Measurements from ENCODE around the gene CBLB. TPM values are rescaled to one million over a fixed set of nuclear protein-coding genes. Genes with fewer than 3 reads are reported as not detected.

The CBLB gene
- total RNA-seq, 1 donor from 2014 or later, result 46.7 TPM

GRCh38 chr3:105862217-105862616, 6.6 kb downstream of the CBLB start:
- H3K27me3 ChIP-seq (ENCODE audit: low read depth), result no peaks in the 10 kb centered on the region
- no peak overlapping the region for H3K4me3 ChIP-seq
- H3K27ac ChIP-seq (replicated peaks), result peak overlapping the region; percentile 77
- intact Hi-C loops (cut with micrococcal nuclease), result loop anchor here (10.0 kb wide), 1 partner anchor 167 kb away; no protein-coding TSS in a partner anchor
- H3K4me1 ChIP-seq, result peaks cover 99% of the 10 kb centered on the region
- TF ChIP-seq, protein P1, sequence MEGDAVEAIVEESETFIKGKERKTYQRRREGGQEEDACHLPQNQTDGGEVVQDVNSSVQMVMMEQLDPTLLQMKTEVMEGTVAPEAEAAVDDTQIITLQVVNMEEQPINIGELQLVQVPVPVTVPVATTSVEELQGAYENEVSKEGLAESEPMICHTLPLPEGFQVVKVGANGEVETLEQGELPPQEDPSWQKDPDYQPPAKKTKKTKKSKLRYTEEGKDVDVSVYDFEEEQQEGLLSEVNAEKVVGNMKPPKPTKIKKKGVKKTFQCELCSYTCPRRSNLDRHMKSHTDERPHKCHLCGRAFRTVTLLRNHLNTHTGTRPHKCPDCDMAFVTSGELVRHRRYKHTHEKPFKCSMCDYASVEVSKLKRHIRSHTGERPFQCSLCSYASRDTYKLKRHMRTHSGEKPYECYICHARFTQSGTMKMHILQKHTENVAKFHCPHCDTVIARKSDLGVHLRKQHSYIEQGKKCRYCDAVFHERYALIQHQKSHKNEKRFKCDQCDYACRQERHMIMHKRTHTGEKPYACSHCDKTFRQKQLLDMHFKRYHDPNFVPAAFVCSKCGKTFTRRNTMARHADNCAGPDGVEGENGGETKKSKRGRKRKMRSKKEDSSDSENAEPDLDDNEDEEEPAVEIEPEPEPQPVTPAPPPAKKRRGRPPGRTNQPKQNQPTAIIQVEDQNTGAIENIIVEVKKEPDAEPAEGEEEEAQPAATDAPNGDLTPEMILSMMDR (IDR thresholded peaks at IDR 0.05; ENCODE audit: borderline replicate concordance), result no peak
- H3K36me3 ChIP-seq, result peaks cover 51% of the 10 kb centered on the region
- H3K9me3 ChIP-seq (replicated peaks), result no peaks in the 10 kb centered on the region
- no peak for DNase-seq

DNA sequence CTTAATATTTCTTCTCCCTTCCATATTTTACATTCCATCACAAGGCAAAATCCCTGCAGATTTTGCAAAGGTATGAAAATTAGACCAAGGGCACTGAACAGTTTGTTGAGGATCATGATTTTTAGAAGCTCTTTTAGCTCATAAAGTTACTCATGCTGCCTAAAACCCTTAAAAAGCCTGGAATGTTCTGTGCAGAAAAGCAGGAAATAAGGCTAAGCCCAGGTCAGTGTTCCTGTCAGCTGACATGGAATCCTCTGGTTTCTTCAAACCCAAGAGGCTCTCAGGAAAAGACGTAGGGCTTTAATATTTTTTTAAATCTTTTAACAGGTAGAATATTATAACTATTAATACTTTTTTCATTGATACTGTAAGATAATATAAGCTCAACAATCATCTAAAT, 8.2 kb downstream of the CBLB start:
- H3K4me1 ChIP-seq, result peaks cover 98% of the 10 kb centered on the region
- H3K27me3 ChIP-seq (ENCODE audit: low read depth), result no peaks in the 10 kb centered on the region
- no peak overlapping the region for H3K4me3 ChIP-seq
- intact Hi-C loops (cut with micrococcal nuclease), result loop anchor here (10.0 kb wide), 1 partner anchor 166 kb away; no protein-coding TSS in a partner anchor
- H3K27ac ChIP-seq (replicated peaks), result peak overlapping the region; percentile 77
- H3K9me3 ChIP-seq (replicated peaks), result no peaks in the 10 kb centered on the region
- peaks cover 45% of the 10 kb centered on the region for H3K36me3 ChIP-seq
- no peak for DNase-seq
- TF ChIP-seq, protein P1 (IDR thresholded peaks at IDR 0.05; ENCODE audit: borderline replicate concordance), result no peak

GRCh38 chr3:105858017-105858416, 10.8 kb downstream of the CBLB start:
- Histone ChIP-seq H3K36me3 (peaks cover 49% of the 10 kb centered on the region), H3K27me3 (ENCODE audit: low read depth) (no peaks in the 10 kb centered on the region), H3K9me3 (replicated peaks) (no peaks in the 10 kb centered on the region), H3K4me3 (peak overlapping the region; percentile 12), H3K27ac (replicated peaks) (peak overlapping the region; percentile 11), H3K4me1 (peaks cover 89% of the 10 kb centered on the region)
- TF ChIP-seq, protein P1 (IDR thresholded peaks at IDR 0.05; ENCODE audit: borderline replicate concordance), result no peak
- no peak for DNase-seq
- intact Hi-C loops (cut with micrococcal nuclease), result no loop called here

DNA sequence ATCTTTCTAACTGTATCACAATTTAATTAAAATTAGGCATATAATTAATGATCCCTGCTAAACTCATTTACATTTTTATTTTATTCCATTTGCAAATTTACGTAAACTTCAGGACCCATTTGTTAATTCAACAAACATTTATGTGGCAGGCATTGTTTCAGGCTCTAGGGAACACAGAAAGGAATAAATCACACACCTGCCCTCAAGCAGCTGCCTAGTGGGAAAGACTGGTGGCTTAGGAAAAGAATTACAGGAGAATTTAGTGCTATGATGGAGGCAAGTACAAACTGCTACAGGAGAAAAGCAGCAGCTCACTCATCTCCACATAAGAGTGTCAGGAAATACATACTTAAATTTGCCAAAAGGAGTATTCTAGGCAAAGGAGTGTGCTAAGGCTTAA, 11.2 kb downstream of the CBLB start:
- Histone ChIP-seq H3K4me1 (peaks cover 85% of the 10 kb centered on the region), H3K27ac (replicated peaks) (peak overlapping the region; percentile 11), H3K27me3 (ENCODE audit: low read depth) (no peaks in the 10 kb centered on the region), H3K36me3 (peaks cover 49% of the 10 kb centered on the region), H3K9me3 (replicated peaks) (no peaks in the 10 kb centered on the region), H3K4me3 (peak overlapping the region; percentile 12)
- DNase-seq, result no peak
- intact Hi-C loops (cut with micrococcal nuclease), result no loop called here
- TF ChIP-seq, protein P1 (IDR thresholded peaks at IDR 0.05; ENCODE audit: borderline replicate concordance), result no peak

DNA sequence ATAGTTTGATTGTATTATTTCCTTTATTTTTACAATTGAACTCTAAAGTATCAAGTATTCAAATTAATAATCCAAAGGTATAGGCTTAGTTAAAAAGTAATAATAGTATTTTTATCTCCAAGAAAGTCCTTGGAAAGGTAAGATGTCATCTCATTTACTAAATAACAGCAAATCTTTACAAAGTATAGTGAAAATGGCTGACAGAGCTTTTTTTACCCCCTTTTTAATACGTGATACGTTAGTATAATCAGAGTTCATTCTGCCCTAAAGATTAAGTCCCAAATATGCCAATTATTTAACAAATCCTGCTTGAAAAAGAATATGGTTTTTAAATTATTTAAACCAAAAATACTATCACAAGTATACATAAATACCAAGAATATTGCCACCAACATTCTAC, 12.2 kb downstream of the CBLB start:
- H3K9me3 ChIP-seq (replicated peaks), result no peaks in the 10 kb centered on the region
- no peak overlapping the region for H3K4me3 ChIP-seq
- H3K4me1 ChIP-seq, result peaks cover 85% of the 10 kb centered on the region
- peaks cover 56% of the 10 kb centered on the region for H3K36me3 ChIP-seq
- no peak overlapping the region for H3K27ac ChIP-seq (replicated peaks)
- TF ChIP-seq, protein P1 (IDR thresholded peaks at IDR 0.05; ENCODE audit: borderline replicate concordance), result no peak
- intact Hi-C loops (cut with micrococcal nuclease), result no loop called here
- DNase-seq, result no peak
- no peaks in the 10 kb centered on the region for H3K27me3 ChIP-seq (ENCODE audit: low read depth)
